ENCODE data around the gene OR3A1.

DNA sequence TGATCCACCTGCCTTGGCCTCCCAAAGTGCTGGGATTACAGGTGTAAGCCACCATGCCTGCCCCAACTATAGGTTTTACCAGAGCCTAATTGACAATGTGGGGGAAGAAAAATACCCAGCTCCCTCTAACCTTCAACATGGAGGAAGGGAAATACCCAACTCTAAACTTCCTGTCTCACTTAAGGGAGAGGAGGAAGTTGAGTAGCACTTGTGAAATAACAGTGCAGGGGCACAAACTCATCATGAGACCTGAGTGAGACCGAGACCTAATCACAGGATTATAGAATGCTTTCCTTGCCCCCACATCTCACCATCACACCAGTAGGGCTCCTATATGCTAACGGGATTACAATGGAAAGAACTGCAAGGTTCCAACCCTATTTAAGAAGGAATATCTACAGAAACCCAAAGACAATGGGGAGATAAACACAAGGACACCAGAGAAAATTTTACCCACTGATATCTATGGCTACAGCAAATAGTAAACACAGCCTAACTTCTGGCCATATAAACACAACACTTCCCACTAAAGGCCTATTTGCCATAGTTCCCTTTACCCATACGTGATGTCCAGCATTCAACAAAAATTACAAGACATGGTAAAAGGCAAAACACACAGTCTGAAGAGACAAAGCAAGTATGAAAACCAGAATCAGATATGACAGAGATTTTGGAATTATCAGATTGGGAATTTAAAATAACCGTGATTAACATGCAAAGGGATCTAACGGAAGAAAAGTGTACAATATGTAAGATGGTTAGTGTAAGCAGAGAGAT, 26.9 kb downstream of the OR3A1 start:
- TF ChIP-seq, protein P1, sequence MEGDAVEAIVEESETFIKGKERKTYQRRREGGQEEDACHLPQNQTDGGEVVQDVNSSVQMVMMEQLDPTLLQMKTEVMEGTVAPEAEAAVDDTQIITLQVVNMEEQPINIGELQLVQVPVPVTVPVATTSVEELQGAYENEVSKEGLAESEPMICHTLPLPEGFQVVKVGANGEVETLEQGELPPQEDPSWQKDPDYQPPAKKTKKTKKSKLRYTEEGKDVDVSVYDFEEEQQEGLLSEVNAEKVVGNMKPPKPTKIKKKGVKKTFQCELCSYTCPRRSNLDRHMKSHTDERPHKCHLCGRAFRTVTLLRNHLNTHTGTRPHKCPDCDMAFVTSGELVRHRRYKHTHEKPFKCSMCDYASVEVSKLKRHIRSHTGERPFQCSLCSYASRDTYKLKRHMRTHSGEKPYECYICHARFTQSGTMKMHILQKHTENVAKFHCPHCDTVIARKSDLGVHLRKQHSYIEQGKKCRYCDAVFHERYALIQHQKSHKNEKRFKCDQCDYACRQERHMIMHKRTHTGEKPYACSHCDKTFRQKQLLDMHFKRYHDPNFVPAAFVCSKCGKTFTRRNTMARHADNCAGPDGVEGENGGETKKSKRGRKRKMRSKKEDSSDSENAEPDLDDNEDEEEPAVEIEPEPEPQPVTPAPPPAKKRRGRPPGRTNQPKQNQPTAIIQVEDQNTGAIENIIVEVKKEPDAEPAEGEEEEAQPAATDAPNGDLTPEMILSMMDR (IDR thresholded peaks at IDR 0.05), result no peak
- no peak for TF ChIP-seq POLR2AphosphoS5 (IDR thresholded peaks at IDR 0.05)
